GM06990 (cell line): ENCODE results near the gene CHN2.

ENCODE experiments used
- DNase-seq: peaks from one replicate; pipeline ENCODE4 v3.0.0-alpha.2; 2011; ENCODE audit not compliant: insufficient read length; ENCODE audit errors: extremely low read depth
- H3K27me3 ChIP-seq: replicated peaks from 2 replicates; pipeline ENCODE4 v1.6.0; 2011; ENCODE audit warnings: low read length; ENCODE audit not compliant: control insufficient read depth, insufficient read depth
- H3K36me3 ChIP-seq: 2 replicates; pipeline ENCODE4 v1.5.1; 2011; ENCODE audit warnings: low read length; ENCODE audit not compliant: control insufficient read depth, insufficient read depth
- H3K4me3 ChIP-seq: replicated peaks from 2 replicates; pipeline ENCODE4 v1.5.1; 2011; ENCODE audit warnings: low read depth, mild to moderate bottlenecking, control low read depth, low read length
- TF ChIP-seq, protein P1 (sequence below): IDR thresholded peaks from 2 replicates; pipeline ENCODE4 v1.5.1; 2011; ENCODE audit warnings: low read length, control low read depth, mild to moderate bottlenecking, inconsistent platforms; ENCODE audit not compliant: insufficient read depth, poor library complexity, severe bottlenecking

CHN2 gene

GRCh38 chr7:29285444-29285793 is 90.8 kb downstream of the CHN2 start:
- Histone ChIP-seq H3K36me3 (no peaks in the 10 kb centered on the region), H3K4me3 (no peak overlapping the region), H3K27me3 (peaks cover 2% of the 10 kb centered on the region)
- DNase-seq: peak; percentile 29
- TF ChIP-seq, protein P1, sequence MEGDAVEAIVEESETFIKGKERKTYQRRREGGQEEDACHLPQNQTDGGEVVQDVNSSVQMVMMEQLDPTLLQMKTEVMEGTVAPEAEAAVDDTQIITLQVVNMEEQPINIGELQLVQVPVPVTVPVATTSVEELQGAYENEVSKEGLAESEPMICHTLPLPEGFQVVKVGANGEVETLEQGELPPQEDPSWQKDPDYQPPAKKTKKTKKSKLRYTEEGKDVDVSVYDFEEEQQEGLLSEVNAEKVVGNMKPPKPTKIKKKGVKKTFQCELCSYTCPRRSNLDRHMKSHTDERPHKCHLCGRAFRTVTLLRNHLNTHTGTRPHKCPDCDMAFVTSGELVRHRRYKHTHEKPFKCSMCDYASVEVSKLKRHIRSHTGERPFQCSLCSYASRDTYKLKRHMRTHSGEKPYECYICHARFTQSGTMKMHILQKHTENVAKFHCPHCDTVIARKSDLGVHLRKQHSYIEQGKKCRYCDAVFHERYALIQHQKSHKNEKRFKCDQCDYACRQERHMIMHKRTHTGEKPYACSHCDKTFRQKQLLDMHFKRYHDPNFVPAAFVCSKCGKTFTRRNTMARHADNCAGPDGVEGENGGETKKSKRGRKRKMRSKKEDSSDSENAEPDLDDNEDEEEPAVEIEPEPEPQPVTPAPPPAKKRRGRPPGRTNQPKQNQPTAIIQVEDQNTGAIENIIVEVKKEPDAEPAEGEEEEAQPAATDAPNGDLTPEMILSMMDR: no peak

DNA sequence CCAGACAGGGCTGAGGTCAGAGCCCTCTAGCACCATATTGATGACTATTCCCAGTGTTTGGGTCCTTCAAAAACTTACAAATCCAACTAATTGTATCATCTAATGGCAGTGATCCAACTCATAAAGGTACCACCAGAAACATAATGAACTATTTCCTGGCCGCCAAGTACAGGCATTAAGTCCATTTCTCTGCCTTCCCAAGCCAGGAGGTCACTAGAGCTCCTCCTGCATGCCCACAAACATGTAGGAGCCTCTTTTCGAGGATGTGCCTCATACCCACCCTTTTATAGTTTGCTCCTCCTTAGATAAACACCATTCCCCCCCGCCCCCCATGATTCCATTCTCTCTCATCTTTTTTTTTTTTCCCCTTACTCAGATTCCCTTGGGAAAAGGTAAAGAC is 91.3 kb downstream of the CHN2 start:
- Histone ChIP-seq H3K27me3 (peaks cover 2% of the 10 kb centered on the region), H3K4me3 (no peak overlapping the region), H3K36me3 (no peaks in the 10 kb centered on the region)
- no peak for DNase-seq
- TF ChIP-seq, protein P1: no peak

GRCh38 chr7:29287366-29287765 is 92.8 kb downstream of the CHN2 start:
- Histone ChIP-seq H3K36me3 (no peaks in the 10 kb centered on the region), H3K27me3 (no peaks in the 10 kb centered on the region; the same call in none of the 2 replicates), H3K4me3 (no peak overlapping the region)
- DNase-seq: no peak
- TF ChIP-seq, protein P1: no peak

DNA sequence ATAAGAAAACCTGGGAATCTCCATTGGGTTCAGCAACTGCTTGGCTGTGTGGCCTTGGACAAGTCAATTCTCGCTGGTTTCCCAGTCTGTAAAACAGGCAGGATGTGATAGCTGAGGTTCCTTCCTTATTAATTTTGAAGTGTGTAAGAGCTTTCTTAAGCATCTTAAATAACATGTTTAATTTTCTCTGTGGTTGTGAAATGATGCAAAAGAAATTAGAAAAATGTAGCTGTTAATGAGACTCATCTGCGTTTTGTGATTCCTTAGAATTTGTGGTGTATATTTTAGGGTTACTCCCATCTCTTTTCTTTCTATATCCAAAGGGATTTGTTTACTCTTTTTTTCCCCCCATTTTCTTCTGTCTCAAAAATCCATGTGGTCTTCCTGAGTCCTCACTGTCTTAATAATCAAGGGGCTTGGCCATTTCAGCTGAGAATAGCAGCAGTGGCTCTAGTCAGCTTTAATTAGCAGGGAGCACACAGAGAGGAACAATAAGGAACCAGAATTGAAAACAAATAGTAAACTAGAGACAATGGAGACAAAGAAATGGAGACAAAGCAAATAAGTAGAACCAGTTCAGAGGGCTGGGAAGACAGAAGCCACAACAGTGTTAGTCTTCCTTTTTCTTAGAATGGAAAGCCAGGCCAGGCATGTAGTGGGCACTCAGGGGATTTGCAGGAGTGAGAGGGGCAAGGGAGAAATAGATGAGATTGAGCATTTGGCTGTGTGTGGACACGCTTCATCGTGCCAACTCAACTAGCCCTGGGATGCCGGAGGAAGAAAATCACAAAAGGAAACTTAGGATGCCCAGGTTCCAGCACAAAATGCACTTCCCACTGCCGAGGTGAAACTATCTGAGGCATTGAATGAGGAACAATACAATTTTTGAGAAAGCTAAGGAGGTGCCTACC is 93.9 kb downstream of the CHN2 start:
- Histone ChIP-seq H3K4me3 (no peak overlapping the region), H3K36me3 (no peaks in the 10 kb centered on the region), H3K27me3 (no peaks in the 10 kb centered on the region; the same call in none of the 2 replicates)
- TF ChIP-seq, protein P1: no peak
- no peak for DNase-seq

- no peaks in the 10 kb centered on the region; the same call in none of the 2 replicates for H3K27me3 ChIP-seq
- TF ChIP-seq, protein P1: no peak
- DNase-seq: peak; percentile 44
- H3K4me3 ChIP-seq: no peak overlapping the region
- H3K36me3 ChIP-seq: no peaks in the 10 kb centered on the region
Measured at GRCh38 chr7:29289156-29290021, 94.8 kb downstream of the CHN2 start.
